ENCODE data around the gene ING5.

DNA sequence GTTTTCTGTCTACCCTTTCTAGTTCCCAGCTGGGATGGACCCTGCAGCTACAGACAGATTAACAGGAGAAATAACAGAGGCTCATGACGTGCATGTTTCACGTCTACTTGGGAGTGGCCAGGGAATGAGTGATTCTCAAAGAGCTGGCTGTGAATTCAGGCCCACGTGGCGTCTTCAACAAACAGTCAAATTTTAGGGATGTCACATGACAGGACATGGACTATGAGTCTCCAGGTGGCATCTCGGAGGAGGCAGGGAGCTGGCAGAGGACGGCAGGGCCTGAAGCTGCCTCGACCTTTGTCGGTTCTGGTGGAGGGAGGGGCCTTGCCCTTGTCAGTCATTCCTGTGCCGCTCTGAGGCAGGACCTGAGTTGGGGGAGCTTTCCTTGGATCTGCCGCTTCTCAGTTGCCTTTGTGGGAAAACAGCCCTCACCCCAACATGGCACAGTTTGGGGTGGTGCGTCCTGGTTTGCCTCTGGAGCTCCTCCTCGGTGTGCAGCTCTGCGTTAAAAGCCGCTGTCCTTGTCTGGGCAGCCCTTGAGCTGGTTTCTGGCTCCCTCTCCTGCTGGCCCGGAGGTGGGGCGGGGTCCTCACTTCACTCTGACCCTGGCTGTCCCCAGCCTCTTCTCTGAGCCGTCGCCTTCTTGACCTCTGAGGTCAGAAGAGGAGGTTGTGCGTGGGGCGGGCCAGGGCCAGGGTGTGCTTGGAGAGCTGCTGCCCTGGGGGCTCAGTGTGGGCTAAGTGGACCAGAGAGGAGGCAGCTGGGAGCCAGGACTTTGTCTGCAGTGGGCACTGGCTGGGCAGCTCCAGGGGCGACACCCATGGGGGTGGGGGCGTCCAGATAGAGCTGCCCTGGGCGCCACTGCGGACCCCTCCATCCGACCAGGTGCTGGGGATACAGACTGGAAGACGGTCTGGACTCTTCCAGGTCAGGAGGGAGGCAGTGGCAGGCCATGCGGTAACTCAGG lies 62.7 kb downstream of the ING5 start:
- TF ChIP-seq JUN (IDR thresholded peaks at IDR 0.05; ENCODE audit: borderline replicate concordance, insufficient read depth, insufficient read length, low read depth) = no peak
- TF ChIP-seq MYC (IDR thresholded peaks at IDR 0.05; ENCODE audit: low read depth, low read length) = no peak
- TF ChIP-seq, protein P1, sequence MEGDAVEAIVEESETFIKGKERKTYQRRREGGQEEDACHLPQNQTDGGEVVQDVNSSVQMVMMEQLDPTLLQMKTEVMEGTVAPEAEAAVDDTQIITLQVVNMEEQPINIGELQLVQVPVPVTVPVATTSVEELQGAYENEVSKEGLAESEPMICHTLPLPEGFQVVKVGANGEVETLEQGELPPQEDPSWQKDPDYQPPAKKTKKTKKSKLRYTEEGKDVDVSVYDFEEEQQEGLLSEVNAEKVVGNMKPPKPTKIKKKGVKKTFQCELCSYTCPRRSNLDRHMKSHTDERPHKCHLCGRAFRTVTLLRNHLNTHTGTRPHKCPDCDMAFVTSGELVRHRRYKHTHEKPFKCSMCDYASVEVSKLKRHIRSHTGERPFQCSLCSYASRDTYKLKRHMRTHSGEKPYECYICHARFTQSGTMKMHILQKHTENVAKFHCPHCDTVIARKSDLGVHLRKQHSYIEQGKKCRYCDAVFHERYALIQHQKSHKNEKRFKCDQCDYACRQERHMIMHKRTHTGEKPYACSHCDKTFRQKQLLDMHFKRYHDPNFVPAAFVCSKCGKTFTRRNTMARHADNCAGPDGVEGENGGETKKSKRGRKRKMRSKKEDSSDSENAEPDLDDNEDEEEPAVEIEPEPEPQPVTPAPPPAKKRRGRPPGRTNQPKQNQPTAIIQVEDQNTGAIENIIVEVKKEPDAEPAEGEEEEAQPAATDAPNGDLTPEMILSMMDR (IDR thresholded peaks at IDR 0.05; ENCODE audit: extremely low read depth in 1 of 2, insufficient read depth in 1 of 2, low read depth in 1 of 2, low read length in 2 of 2) = no peak
- TF ChIP-seq, protein P2, sequence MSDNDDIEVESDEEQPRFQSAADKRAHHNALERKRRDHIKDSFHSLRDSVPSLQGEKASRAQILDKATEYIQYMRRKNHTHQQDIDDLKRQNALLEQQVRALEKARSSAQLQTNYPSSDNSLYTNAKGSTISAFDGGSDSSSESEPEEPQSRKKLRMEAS (IDR thresholded peaks at IDR 0.05; ENCODE audit: insufficient read depth, insufficient read length) = no peak
- TF ChIP-seq POLR2A (IDR thresholded peaks at IDR 0.05; ENCODE audit: low read depth, low read length) = no peak
- no peak for TF ChIP-seq EZH2 (IDR thresholded peaks at IDR 0.05; ENCODE audit: borderline replicate concordance, low read depth, low read length, severe bottlenecking)

Data from endothelial cell of umbilical vein (primary cell).